CD4-positive, alpha-beta memory T cell (primary cell): Measurements from ENCODE around the gene KSR1. TPM values are rescaled to one million over a fixed set of nuclear protein-coding genes. Genes with fewer than 3 reads are reported as not detected.
"Not testable (repeated sequence)": the region's sequence is repeated elsewhere in the genome, so short reads cannot be mapped to it uniquely, and the experiment has no call there.

Experiments used
- CTCF ChIA-PET: fragments of 350-600 bp; sonication (Branson Sonifier 250); formaldehyde crosslinking; loops from one replicate; lab custom pipeline; 2021; ENCODE audit warnings: inconsistent platforms; ENCODE audit not compliant: partially characterized antibody; lab: Charles Lee
- POLR2A ChIA-PET: fragments of 350-600 bp; sonication (Branson Sonifier 250); formaldehyde crosslinking; loops from one replicate; lab custom pipeline; 2021; ENCODE audit not compliant: partially characterized antibody; lab: Charles Lee
- DNase-seq, 5 donors: peaks; one replicate each; pipeline versions ENCODE4 v3.0.0 to v3.0.0-alpha.2; 2020 to 2022; ENCODE audit warnings: mixed read lengths in 1 of 5
- H3K27ac ChIP-seq: one replicate; pipeline ENCODE4 v1.7.0; 2013; ENCODE audit warnings: low read depth, low read length
- H3K27me3 ChIP-seq: 2 replicates; pipeline ENCODE4 v1.7.0; 2013; ENCODE audit warnings: mild to moderate bottlenecking, low read length, moderate library complexity; ENCODE audit not compliant: insufficient read depth
- H3K36me3 ChIP-seq: 2 replicates; pipeline ENCODE4 v1.7.0; 2013; ENCODE audit warnings: mild to moderate bottlenecking, low read length, moderate library complexity; ENCODE audit not compliant: insufficient read depth
- H3K4me1 ChIP-seq: 2 replicates; pipeline ENCODE4 v1.7.0; 2013; ENCODE audit warnings: mild to moderate bottlenecking, low read length, moderate library complexity; ENCODE audit not compliant: insufficient read depth
- H3K4me3 ChIP-seq, 2 donors: one replicate each; pipeline ENCODE4 v1.7.0; 2013; ENCODE audit warnings: low read length in 2 of 2, mild to moderate bottlenecking in 1 of 2
- H3K9me3 ChIP-seq, 2 donors: one replicate each; pipeline ENCODE4 v1.7.0; 2013; ENCODE audit warnings: low read length in 2 of 2, control low read depth in 1 of 2; ENCODE audit not compliant: control insufficient read depth in 1 of 2
- H3K27ac Mint-ChIP-seq, 7 donors: one replicate each; pipeline ENCODE4 v1.8.0; 2020 to 2021; ENCODE audit warnings: mixed read lengths in 7 of 7, mild to moderate bottlenecking in 6 of 7, inconsistent platforms in 3 of 7, moderate library complexity in 3 of 7
- H3K27me3 Mint-ChIP-seq, 2 donors: one replicate each; pipeline ENCODE4 v1.8.0; 2020 to 2021; ENCODE audit warnings: mixed read lengths in 2 of 2
- H3K36me3 Mint-ChIP-seq, 2 donors: one replicate each; pipeline ENCODE4 v1.8.0; 2020 to 2021; ENCODE audit warnings: mixed read lengths in 2 of 2, inconsistent platforms in 1 of 2, mild to moderate bottlenecking in 1 of 2
- H3K4me1 Mint-ChIP-seq, 4 donors: one replicate each; pipeline ENCODE4 v1.8.0; 2020 to 2021; ENCODE audit warnings: mixed read lengths in 4 of 4, mild to moderate bottlenecking in 1 of 4
- H3K4me3 Mint-ChIP-seq, 8 donors: one replicate each; pipeline ENCODE4 v1.8.0; 2020 to 2021; ENCODE audit warnings: mixed read lengths in 8 of 8, mild to moderate bottlenecking in 7 of 8, moderate library complexity in 6 of 8, inconsistent platforms in 3 of 8
- H3K9me3 Mint-ChIP-seq, 8 donors: one replicate each; pipeline ENCODE4 v1.8.0; 2020 to 2021; ENCODE audit warnings: mixed read lengths in 8 of 8, mild to moderate bottlenecking in 5 of 8, inconsistent platforms in 3 of 8, moderate library complexity in 1 of 8
- intact Hi-C: fragments of 100-400 bp; cut with micrococcal nuclease; formaldehyde crosslinking; loops from one replicate; pipeline ENCODE4 v1.15.1; 2023
- polyA plus RNA-seq, 2 donors: library from polyadenylated mRNA; unstranded; fragments of 300-500 nt; fragmentation: Illumina TruSeq; gene quantifications; one replicate each; pipeline ENCODE4 v1.2.3, GENCODE V29; 2021
- total RNA-seq, 2 experiments: library from RNA; stranded (reverse); gene quantifications; one replicate each; pipeline ENCODE4 v1.2.3, GENCODE V29; 2021

Gene KSR1
- total and polyA plus RNA-seq, 4 experiments from 2014 or later, result 0.77 to 40.0 (median 18.7) TPM

DNA sequence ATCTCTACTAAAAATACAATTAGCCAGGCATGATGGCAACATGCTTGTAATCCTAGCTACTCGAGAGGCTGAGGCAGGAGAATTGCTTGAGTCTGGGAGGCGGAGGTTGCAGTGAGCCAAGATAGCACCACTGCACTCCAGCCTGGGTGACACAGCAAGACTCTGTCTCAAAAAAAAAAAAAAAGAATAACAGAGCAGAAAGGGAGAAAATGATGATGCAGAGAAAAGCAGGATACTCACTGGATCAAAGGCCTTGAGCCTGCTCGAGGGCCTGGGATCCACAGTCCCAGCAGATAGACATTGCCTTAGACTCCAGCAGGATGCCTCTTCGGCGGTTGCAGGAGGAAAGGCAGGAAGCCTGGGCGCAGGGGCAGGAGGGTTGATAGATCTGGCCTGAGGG, 7.7 kb upstream of the KSR1 start:
- CTCF ChIA-PET, H3K36me3 Mint-ChIP-seq, H3K27ac ChIP-seq, H3K9me3 ChIP-seq, H3K27me3 ChIP-seq, intact Hi-C loops, POLR2A ChIA-PET, H3K9me3 Mint-ChIP-seq, DNase-seq, H3K27me3 Mint-ChIP-seq, H3K4me3 ChIP-seq, H3K4me1 ChIP-seq, H3K4me3 Mint-ChIP-seq, H3K4me1 Mint-ChIP-seq, H3K36me3 ChIP-seq: not testable (repeated sequence)
- H3K27ac Mint-ChIP-seq, result peak overlapping the region in 1 of 7 donors; percentile 14

DNA sequence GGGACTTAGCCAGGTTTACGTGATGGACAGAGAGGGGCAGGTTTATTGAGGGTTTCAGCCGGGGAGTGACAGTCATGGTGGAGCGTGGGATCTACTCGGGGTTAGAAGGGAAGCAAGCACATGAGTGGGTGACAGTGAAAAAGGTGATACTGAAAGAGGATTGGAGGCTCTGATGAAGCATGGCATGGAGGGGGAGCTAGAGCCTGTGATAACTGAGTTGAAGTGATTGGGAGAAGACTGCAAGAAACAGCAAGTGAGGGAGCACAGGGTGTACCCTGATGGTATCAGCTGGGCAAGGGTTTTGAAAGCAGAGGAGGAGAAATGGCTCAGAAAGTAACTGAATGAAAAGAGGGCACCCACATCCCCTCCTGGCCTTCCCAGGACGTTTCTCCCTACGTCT, 6.7 kb upstream of the KSR1 start:
- Histone ChIP-seq H3K9me3 (no peaks in the 10 kb centered on the region), H3K27me3 (no peaks in the 10 kb centered on the region), H3K4me3 (no peak overlapping the region), H3K4me1 (no peaks in the 10 kb centered on the region), H3K27ac (no peak overlapping the region), H3K36me3 (no peaks in the 10 kb centered on the region)
- Mint-ChIP-seq H3K36me3 (no peaks in the 10 kb centered on the region), H3K27me3 (no peaks in the 10 kb centered on the region), H3K4me3 (no peak overlapping the region), H3K4me1 (peaks cover 0 to 2% (median under 1%) of the 10 kb centered on the region in 4 donors), H3K9me3 (no peaks in the 10 kb centered on the region), H3K27ac (no peak overlapping the region)
- ChIA-PET CTCF (no interaction called here), POLR2A (no interaction called here)
- DNase-seq, result no peak
- intact Hi-C loops, result no loop called here

DNA sequence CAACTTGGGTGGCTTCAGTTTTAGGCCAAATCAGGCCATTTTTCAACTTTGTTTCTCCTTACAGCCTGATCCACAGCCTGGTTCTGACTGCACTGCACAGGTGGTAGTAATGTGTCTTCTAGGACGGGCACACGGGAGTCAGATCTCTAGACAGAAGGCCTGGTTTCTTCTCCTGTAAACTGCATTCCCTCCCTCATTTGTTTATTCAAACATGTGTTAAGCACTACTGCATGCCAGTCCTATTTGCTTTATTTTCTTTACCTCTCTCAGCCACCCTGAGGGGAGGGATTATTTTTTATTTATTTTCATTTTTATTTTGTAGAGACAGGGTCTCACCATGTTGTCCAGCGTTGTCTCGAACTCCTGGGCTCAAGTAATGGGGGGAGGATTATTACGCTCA, 6.3 kb upstream of the KSR1 start:
- no peaks in the 10 kb centered on the region for H3K9me3 Mint-ChIP-seq
- no peaks in the 10 kb centered on the region for H3K27me3 Mint-ChIP-seq
- H3K27ac ChIP-seq, result no peak overlapping the region
- no peak overlapping the region for H3K27ac Mint-ChIP-seq
- no peak overlapping the region for H3K4me3 ChIP-seq
- peaks cover 0 to 3% (median 2%) of the 10 kb centered on the region in 4 donors for H3K4me1 Mint-ChIP-seq
- no peaks in the 10 kb centered on the region for H3K27me3 ChIP-seq
- CTCF ChIA-PET, result no interaction called here
- no peaks in the 10 kb centered on the region for H3K36me3 ChIP-seq
- no peaks in the 10 kb centered on the region for H3K36me3 Mint-ChIP-seq
- H3K4me1 ChIP-seq, result no peaks in the 10 kb centered on the region
- POLR2A ChIA-PET, result no interaction called here
- no peak for DNase-seq
- H3K9me3 ChIP-seq, result no peaks in the 10 kb centered on the region
- intact Hi-C loops, result no loop called here
- H3K4me3 Mint-ChIP-seq, result no peak overlapping the region

DNA sequence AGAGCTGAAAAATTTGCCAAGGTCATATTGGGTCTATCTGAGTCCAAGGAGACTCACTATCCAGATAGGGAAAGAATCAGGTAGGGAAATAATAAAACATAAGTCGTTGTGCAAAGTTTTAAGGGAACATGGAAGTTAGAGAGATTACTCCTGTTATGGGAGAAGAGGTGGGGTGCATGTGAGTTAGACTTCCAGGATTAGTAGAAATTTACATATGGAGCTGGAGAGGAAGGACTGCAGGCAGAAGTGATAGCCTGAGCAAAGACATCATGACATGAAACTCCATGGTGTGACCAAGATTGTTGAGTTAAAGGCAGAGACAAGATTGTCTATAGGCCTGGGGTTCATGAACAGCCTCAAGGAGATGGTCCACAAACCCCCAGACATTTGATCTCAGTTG, 5.8 kb upstream of the KSR1 start:
- DNase-seq, result no peak
- no peaks in the 10 kb centered on the region for H3K36me3 Mint-ChIP-seq
- no peak overlapping the region for H3K27ac Mint-ChIP-seq
- no peaks in the 10 kb centered on the region for H3K36me3 ChIP-seq
- H3K4me1 Mint-ChIP-seq, result peaks cover 4 to 7% (median 6%) of the 10 kb centered on the region in 4 donors
- ChIA-PET CTCF (no interaction called here), POLR2A (no interaction called here)
- no peak overlapping the region for H3K27ac ChIP-seq
- H3K4me3 ChIP-seq, result no peak overlapping the region
- no peaks in the 10 kb centered on the region for H3K9me3 Mint-ChIP-seq
- H3K9me3 ChIP-seq, result no peaks in the 10 kb centered on the region
- no peak overlapping the region for H3K4me3 Mint-ChIP-seq
- H3K27me3 ChIP-seq, result no peaks in the 10 kb centered on the region
- no peaks in the 10 kb centered on the region for H3K27me3 Mint-ChIP-seq
- H3K4me1 ChIP-seq, result no peaks in the 10 kb centered on the region
- intact Hi-C loops, result no loop called here

DNA sequence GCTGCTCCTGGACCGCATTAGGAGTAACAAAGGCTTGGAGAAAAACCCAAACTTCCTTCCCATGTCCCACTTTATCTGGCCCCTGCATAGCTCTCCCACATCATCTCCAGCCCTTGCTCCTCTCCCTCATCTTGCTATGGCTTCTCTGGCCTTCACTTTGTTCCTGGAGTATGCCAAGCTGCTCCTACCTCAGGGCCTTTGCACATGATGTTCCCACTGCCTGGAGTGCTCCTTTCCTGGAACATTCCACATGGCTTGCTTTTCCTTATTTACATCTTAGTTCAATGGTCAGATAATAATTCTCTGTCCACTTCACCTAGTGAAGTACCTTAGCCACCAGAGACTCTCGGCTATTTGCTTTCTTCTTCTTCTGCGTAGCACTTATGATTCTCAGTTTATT, 4.3 kb upstream of the KSR1 start:
- Mint-ChIP-seq H3K9me3 (no peaks in the 10 kb centered on the region), H3K36me3 (no peaks in the 10 kb centered on the region), H3K27ac (peak overlapping the region in 1 of 7 donors; percentile 16), H3K4me3 (no peak overlapping the region), H3K4me1 (peaks cover 8 to 11% (median 11%) of the 10 kb centered on the region in 4 donors), H3K27me3 (no peaks in the 10 kb centered on the region)
- POLR2A ChIA-PET, result interaction anchor here (1.0 kb wide), 1 partner anchor 22 kb away, joined by 3 read pairs; no protein-coding TSS in a partner anchor
- DNase-seq, result no peak
- H3K9me3 ChIP-seq, result no peaks in the 10 kb centered on the region
- H3K4me1 ChIP-seq, result no peaks in the 10 kb centered on the region
- no peaks in the 10 kb centered on the region for H3K36me3 ChIP-seq
- CTCF ChIA-PET, result interaction anchor here (1.4 kb wide), 1 partner anchor 199 kb away, joined by 3 read pairs; no protein-coding TSS in a partner anchor
- intact Hi-C loops, result no loop called here
- no peak overlapping the region for H3K4me3 ChIP-seq
- H3K27ac ChIP-seq, result no peak overlapping the region
- H3K27me3 ChIP-seq, result no peaks in the 10 kb centered on the region

DNA sequence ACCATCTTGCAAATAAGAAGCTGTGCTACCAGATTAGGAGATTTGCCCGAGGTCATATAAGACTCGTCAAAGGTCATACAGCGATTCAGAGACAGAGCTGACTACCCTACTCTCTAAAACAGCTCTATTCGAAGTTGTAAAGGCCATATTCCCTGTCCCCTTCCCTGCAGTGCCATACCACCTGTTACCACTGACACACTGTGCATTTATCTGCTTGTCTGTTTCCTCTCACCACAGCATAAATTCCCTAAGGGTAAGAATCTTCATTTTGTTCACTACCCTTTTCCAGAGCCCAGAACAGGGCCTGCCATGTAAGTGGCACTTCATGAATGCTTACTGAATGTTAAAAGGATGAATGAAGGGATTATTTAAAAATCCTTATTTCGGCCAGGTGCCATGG, 3.4 kb upstream of the KSR1 start:
- Mint-ChIP-seq H3K4me1 (peaks cover 16 to 20% (median 18%) of the 10 kb centered on the region in 4 donors), H3K27me3 (no peaks in the 10 kb centered on the region), H3K36me3 (peaks cover 0 to 5% of the 10 kb centered on the region in 2 donors), H3K27ac (peak overlapping the region in 1 of 7 donors; percentile 30), H3K9me3 (no peaks in the 10 kb centered on the region), H3K4me3 (no peak overlapping the region)
- ChIA-PET POLR2A (interaction anchor here (1.0 kb wide), 1 partner anchor 21 kb away, joined by 3 read pairs; no protein-coding TSS in a partner anchor), CTCF (no interaction called here)
- Histone ChIP-seq H3K4me3 (no peak overlapping the region), H3K9me3 (no peaks in the 10 kb centered on the region), H3K4me1 (peaks cover 7% of the 10 kb centered on the region), H3K27ac (no peak overlapping the region), H3K36me3 (no peaks in the 10 kb centered on the region), H3K27me3 (no peaks in the 10 kb centered on the region)
- intact Hi-C loops, result no loop called here
- no peak for DNase-seq

DNA sequence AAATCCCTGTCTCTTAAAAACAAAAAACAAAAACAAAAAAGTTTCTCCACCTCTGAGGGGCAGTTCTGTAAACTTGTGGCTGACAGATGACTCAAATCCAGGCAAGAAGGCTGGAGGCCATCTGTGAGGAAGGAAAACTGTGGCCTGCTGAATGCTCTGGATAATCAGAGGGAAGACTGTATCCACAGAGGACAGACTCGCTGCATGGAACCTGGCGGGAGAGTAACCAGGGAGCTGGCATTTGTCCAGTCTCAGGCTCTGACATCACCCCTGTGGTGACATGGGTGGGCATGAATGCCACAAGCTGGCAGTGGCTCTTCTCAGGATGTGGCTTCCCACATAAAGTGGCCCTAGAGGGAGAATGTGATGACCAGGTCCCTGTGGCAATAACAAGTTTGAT, 2.8 kb upstream of the KSR1 start:
- POLR2A ChIA-PET, result no interaction called here
- Histone ChIP-seq H3K27me3 (no peaks in the 10 kb centered on the region), H3K4me1 (peaks cover 14% of the 10 kb centered on the region), H3K36me3 (no peaks in the 10 kb centered on the region), H3K27ac (no peak overlapping the region), H3K4me3 (no peak overlapping the region), H3K9me3 (no peaks in the 10 kb centered on the region)
- H3K4me3 Mint-ChIP-seq, result no peak overlapping the region
- H3K36me3 Mint-ChIP-seq, result peaks cover 0 to 5% of the 10 kb centered on the region in 2 donors
- CTCF ChIA-PET, result interaction anchor here (0.6 kb wide), 1 partner anchor 66 kb away, joined by 3 read pairs; no protein-coding TSS in a partner anchor
- peaks cover 17 to 26% (median 23%) of the 10 kb centered on the region in 4 donors for H3K4me1 Mint-ChIP-seq
- intact Hi-C loops, result no loop called here
- no peaks in the 10 kb centered on the region for H3K27me3 Mint-ChIP-seq
- peak overlapping the region in 1 of 7 donors; percentile 2 for H3K27ac Mint-ChIP-seq
- no peak for DNase-seq
- no peaks in the 10 kb centered on the region for H3K9me3 Mint-ChIP-seq
